Activated T-cell treated with anti-CD3 and anti-CD28 coated beads, Interleukin-2, amount 50 U/mL, for 1 hour (primary cell): Measurements from ENCODE around the gene POPDC2.
"Not testable (repeated sequence)": the region's sequence is repeated elsewhere in the genome, so short reads cannot be mapped to it uniquely, and the experiment has no call there.

Experiments
- DNase-seq: peaks from one replicate; pipeline ENCODE4 v3.0.0-alpha.2; 2020

POPDC2 gene

DNA sequence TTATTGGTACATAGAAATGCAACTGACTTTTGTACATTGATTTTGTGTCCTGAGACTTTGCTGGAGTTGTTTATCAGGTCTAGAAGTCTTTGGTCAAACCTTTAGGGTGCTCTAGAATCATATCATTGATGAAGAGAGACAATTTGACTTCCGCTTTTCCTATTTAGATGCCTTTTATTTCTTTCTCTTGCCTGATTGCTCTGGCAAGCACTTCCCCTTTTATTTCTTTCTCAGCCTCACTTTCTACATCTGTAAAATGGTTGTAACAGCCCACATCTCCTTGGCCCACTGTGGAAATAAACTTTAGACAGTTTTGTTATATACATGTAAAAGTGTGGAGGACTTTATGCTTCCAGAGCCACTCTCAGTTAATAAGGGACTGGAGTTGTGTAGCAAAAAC is 48.7 kb downstream of the POPDC2 start:
- no peak for DNase-seq

DNA sequence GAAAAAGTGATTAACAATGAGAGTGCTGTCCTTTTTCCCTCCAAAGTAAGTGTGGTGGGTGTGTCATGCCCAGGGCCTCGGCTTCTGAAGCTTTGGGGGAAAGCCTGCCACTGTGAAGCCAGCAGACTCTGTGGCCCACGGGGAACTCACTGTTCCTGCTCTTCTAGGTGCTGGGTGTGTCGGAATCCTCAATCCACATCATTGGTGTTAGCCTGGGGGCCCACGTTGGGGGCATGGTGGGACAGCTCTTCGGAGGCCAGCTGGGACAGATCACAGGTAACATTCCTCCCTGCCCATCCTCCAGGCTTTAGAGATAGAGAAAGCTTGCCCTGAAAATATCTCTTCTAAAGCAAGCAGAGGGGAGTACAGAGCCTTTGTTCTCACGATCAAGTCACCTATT is 51.1 kb downstream of the POPDC2 start:
- DNase-seq = no peak

- no peak for DNase-seq
Measured at GRCh38 chr3:119608405-119609000, 51.9 kb downstream of the POPDC2 start.

DNA sequence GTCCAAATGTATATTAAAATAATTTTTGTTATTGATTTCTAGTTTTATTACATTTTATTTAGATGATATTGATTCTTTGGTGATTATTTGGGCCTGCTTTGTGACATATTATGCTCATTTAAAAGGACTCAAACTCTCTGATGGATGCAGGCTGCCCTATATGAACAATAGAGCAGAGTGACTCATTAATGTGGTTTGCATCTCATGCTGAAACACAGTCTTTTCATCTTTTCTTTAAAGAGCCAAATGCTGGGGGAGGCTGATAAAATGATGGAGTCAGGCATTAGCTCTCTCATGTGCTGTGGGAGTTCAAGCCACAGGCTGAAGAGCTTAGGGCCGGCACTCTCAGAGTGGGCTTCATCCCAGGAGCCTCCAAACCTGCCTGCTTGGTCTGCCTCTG is 55.5 kb downstream of the POPDC2 start:
- DNase-seq = no peak

- no peak for DNase-seq
Measured at GRCh38 chr3:119602676-119603075, 57.7 kb downstream of the POPDC2 start.

GRCh38 chr3:119601154-119601553 is 59.2 kb downstream of the POPDC2 start:
- DNase-seq = no peak

- no peak for DNase-seq
Measured at GRCh38 chr3:119600732-119601131, 59.7 kb downstream of the POPDC2 start.

DNA sequence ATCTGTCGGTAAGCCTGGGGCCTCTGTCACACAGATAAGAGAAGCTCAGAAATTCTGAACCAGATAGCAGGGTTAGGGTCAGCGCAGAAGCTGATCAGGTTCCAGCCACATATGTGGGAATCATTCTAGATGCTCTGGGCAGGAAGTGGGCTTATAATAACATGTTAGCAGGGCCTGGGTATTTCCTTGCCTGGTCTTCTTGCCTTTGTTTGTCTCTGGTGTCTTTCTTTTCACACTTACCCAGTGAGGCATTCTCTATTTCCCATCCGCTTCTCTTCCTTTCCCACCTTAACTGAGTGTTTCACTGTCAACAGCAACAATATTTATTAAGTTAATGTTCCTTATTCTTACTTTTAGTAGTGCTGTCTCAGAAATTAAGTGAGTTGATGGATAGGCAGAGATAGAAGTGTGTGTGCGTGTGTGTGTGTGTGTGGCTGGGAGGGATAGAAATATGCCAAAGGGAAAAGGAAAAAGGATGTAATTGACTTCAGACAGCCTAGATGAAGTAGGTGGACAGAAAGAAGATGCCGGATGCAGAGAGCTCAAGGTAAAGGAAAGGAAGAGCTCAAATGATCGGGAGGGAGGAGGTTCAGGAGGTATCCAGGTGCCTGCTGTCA is 60.7 kb downstream of the POPDC2 start:
- no peak for DNase-seq

- no peak for DNase-seq
Measured at GRCh38 chr3:119598410-119599098, 61.8 kb downstream of the POPDC2 start.

GRCh38 chr3:119597548-119598288 is 62.7 kb downstream of the POPDC2 start, which contains the start of gene PLA1A:
Gene PLA1A, plus strand, starts transcription at chr3:119597885. Its CDS starts 29 bp downstream, at chr3:119597914.
- no peak for DNase-seq

DNA sequence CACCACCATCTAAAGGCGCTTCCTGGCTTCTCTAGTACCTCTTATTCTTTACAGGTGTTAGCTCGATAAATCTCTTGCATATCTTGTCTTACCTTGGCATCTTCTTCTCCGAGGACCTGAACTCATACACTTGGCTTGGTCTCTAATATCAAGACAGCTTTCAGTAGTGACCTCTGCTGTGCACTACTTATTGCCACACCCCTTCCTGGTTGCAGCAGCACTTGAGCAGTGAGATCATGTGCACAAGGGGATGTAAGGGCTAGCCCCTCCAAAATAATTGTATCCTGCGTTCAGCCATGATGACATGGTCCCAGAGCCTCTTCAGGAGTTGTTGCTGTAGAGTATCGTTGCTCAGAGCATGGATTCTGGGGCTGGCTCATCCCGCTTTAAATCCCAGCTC is 64.0 kb downstream of the POPDC2 start:
- no peak for DNase-seq

- no peak for DNase-seq
Measured at GRCh38 chr3:119595639-119596334, 64.6 kb downstream of the POPDC2 start.

GRCh38 chr3:119594929-119595328 is 65.5 kb downstream of the POPDC2 start:
- not testable (repeated sequence) for DNase-seq

DNA sequence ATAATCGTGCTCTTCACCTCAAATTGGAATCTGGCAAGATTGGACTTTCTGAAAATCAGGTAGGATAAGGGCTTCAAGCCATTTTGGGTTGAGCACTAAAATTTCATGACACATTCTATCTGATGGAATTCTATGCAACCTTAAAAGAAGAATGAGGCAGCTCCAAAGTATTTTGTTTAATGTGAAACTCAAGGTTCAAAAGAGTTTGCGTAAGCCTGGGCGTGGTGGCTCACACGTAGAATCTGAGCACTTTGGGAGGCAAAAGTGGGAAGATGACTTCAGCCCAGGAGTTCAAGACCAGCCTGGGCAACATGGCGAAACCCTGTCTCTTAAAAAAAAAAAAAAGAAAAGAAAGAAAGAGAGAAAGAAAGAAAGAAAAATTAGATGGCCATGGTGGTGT is 66.3 kb downstream of the POPDC2 start:
- no peak for DNase-seq

DNA sequence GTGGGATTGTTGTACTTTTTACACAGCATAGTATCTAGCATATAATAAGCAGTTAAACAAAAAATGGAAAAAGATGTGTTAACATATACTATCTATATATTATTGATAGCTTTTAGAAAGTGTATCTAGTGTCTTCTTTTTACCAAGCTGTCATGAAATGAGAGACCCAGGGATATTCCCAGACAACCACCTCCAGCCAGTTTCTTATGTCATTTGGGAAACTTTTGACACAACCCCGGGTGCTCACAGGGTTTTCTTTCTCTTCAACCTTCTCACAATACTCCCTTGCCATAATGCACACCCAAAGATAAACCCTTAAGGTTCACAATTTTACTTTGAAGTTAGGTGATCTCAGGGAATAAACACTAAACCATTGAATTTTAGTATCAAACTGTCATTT is 67.5 kb downstream of the POPDC2 start:
- no peak for DNase-seq
